DLD1 (cell line): ENCODE results near the gene SLC35E4.

ENCODE experiments used
- in situ Hi-C: cut with HindIII; loops from 2 replicates; pipeline ENCODE4 v1.10.0; 2017; ENCODE audit warnings: low sequenced_read_pairs

The SLC35E4 gene

GRCh38 chr22:30687358-30687757 is 51.8 kb downstream of the SLC35E4 start:
- in situ Hi-C loops = no loop called here

- in situ Hi-C loops = no loop called here
These were observed 54.0 kb downstream of the SLC35E4 start for GRCh38 chr22:30689622-30690021.

GRCh38 chr22:30691204-30691603 is 55.6 kb downstream of the SLC35E4 start:
- in situ Hi-C loops = no loop called here

GRCh38 chr22:30694171-30694639 is 58.6 kb downstream of the SLC35E4 start:
- in situ Hi-C loops = no loop called here

- in situ Hi-C loops = no loop called here
These were observed 59.2 kb downstream of the SLC35E4 start, which contains the start of gene OSBP2 for GRCh38 chr22:30694640-30695350. Gene OSBP2 (plus strand): TSS chr22:30694874. CDS start chr22:30694910, 36 bp downstream.

GRCh38 chr22:30695351-30695851 is 59.8 kb downstream of the SLC35E4 start:
- in situ Hi-C loops = no loop called here

GRCh38 chr22:30695871-30696655 is 60.5 kb downstream of the SLC35E4 start:
- in situ Hi-C loops = no loop called here
